HUES48 (cell line): ENCODE results near the gene GPR6.

Experiments
- H3K27ac ChIP-seq: one replicate; pipeline ENCODE4 v1.7.0; 2013; ENCODE audit warnings: low read depth, low read length, inconsistent platforms
- H3K27me3 ChIP-seq: 2 replicates; pipeline ENCODE4 v1.6.1; 2013; ENCODE audit warnings: mild to moderate bottlenecking, low read length; ENCODE audit not compliant: control insufficient read depth, insufficient read depth
- H3K36me3 ChIP-seq: 2 replicates; pipeline ENCODE4 v1.6.1; 2013; ENCODE audit warnings: low read length; ENCODE audit not compliant: control insufficient read depth, insufficient read depth
- H3K4me1 ChIP-seq: 2 replicates; pipeline ENCODE4 v1.6.1; 2013; ENCODE audit warnings: mild to moderate bottlenecking, low read length; ENCODE audit not compliant: control insufficient read depth, insufficient read depth
- H3K4me3 ChIP-seq: 2 replicates; pipeline ENCODE4 v1.5.1; 2013; ENCODE audit warnings: mild to moderate bottlenecking, low read depth, low read length
- H3K9ac ChIP-seq: 2 replicates; pipeline ENCODE4 v1.6.1; 2013; ENCODE audit warnings: mild to moderate bottlenecking, low read depth, low read length, moderate library complexity
- H3K9me3 ChIP-seq: 2 replicates; pipeline ENCODE4 v1.6.1; 2013; ENCODE audit warnings: low read length; ENCODE audit not compliant: control insufficient read depth, insufficient read depth

Gene GPR6

GRCh38 chr6:110002676-110003075 is 24.6 kb downstream of the GPR6 start:
- Histone ChIP-seq H3K27ac (no peak overlapping the region), H3K36me3 (no peaks in the 10 kb centered on the region), H3K27me3 (no peaks in the 10 kb centered on the region), H3K9ac (no peak overlapping the region), H3K9me3 (no peaks in the 10 kb centered on the region), H3K4me3 (no peak overlapping the region), H3K4me1 (no peaks in the 10 kb centered on the region)

- no peaks in the 10 kb centered on the region for H3K4me1 ChIP-seq
- no peak overlapping the region for H3K9ac ChIP-seq
- H3K36me3 ChIP-seq = no peaks in the 10 kb centered on the region
- no peak overlapping the region for H3K4me3 ChIP-seq
- H3K27ac ChIP-seq = no peak overlapping the region
- H3K27me3 ChIP-seq = no peaks in the 10 kb centered on the region
- no peaks in the 10 kb centered on the region for H3K9me3 ChIP-seq
Observed at GRCh38 chr6:110013386-110013785, 35.3 kb downstream of the GPR6 start.

DNA sequence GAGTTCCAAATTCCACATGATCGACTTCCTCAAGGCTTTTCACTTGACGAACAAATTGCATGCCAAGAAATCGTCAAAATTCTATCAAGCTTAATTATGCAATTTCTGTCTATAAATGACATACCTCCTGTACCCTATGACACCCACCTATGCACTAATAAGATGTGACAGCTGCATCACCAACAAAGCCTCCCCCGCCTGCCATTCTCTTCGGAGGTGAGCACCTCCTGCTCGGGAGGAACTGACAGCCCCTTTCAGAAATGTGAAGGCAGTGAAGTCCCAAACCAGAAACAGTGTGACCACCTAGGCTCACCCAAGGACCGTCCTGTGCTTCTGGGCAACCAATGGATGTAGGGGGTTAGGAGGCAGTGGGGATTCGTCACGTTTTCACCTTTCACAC is 37.1 kb downstream of the GPR6 start:
- H3K4me1 ChIP-seq = no peaks in the 10 kb centered on the region
- no peak overlapping the region for H3K27ac ChIP-seq
- no peaks in the 10 kb centered on the region for H3K27me3 ChIP-seq
- H3K9me3 ChIP-seq = no peaks in the 10 kb centered on the region
- no peaks in the 10 kb centered on the region for H3K36me3 ChIP-seq
- H3K4me3 ChIP-seq = no peak overlapping the region
- H3K9ac ChIP-seq = no peak overlapping the region

DNA sequence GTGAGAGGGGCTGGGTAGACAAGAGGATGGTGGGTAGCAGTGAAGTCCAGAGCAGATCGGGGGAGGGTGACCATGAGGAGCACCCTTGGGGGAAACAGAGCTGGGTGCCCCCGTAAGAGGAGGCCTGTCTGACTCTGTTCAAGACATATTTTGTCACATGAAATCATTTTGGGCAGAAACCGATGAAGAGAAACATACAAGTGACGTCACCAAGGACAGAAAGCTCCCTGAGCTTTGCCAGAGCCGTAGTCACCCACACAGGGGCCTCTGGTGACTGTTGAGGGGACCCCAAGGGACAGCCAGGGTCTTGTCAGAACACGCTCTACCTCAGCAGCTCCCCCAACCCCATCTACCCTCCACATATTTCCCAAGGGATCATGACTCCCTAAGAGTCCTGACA is 39.2 kb downstream of the GPR6 start:
- no peaks in the 10 kb centered on the region for H3K27me3 ChIP-seq
- H3K9ac ChIP-seq = no peak overlapping the region
- no peaks in the 10 kb centered on the region for H3K4me1 ChIP-seq
- H3K27ac ChIP-seq = no peak overlapping the region
- H3K36me3 ChIP-seq = no peaks in the 10 kb centered on the region
- H3K9me3 ChIP-seq = no peaks in the 10 kb centered on the region
- H3K4me3 ChIP-seq = no peak overlapping the region

DNA sequence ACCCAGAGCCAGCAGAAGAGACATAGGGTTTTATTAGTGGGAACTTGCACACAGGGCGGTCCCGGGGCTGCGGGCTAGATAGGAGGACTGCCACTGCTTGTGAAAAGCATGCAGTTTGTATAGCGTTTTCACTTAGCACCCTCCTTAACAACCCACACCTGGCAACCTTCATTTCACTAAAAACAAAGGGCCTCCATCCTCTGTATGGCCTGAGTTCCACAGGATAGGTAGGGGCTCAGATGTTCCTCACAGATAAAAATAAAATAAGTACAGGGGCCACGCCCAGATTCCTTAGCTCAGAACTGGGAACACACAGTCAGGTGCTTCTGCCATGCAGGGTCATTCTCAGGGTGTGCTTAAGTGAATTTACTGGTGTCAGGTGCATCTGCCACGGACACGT is 39.8 kb downstream of the GPR6 start:
- H3K27ac ChIP-seq = no peak overlapping the region
- H3K36me3 ChIP-seq = no peaks in the 10 kb centered on the region
- no peak overlapping the region for H3K4me3 ChIP-seq
- no peak overlapping the region for H3K9ac ChIP-seq
- no peaks in the 10 kb centered on the region for H3K27me3 ChIP-seq
- no peaks in the 10 kb centered on the region for H3K9me3 ChIP-seq
- no peaks in the 10 kb centered on the region for H3K4me1 ChIP-seq

DNA sequence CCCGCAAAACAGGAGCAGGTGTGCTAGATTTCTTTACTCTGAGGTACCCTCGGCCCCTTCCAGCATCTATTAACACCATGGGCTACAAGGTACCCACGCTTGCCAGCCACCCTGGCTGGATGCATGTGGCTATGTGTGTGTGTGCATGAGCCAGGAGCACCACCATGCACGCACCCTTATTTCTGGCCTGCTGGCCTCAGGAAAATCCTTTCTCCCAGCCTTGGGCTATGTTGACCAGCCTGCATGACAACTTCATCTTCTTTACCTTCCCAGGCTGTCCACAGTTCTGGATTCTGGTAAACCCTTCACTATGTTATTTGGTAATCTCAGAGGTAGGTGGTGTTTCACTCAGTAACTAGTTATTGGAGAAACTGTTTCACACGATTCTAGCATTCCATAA is 40.4 kb downstream of the GPR6 start:
- Histone ChIP-seq H3K4me3 (no peak overlapping the region), H3K36me3 (no peaks in the 10 kb centered on the region), H3K9me3 (no peaks in the 10 kb centered on the region), H3K4me1 (no peaks in the 10 kb centered on the region), H3K27ac (no peak overlapping the region), H3K27me3 (no peaks in the 10 kb centered on the region), H3K9ac (no peak overlapping the region)

- no peaks in the 10 kb centered on the region for H3K4me1 ChIP-seq
- no peak overlapping the region for H3K4me3 ChIP-seq
- H3K9me3 ChIP-seq = no peaks in the 10 kb centered on the region
- no peak overlapping the region for H3K9ac ChIP-seq
- H3K36me3 ChIP-seq = no peaks in the 10 kb centered on the region
- H3K27me3 ChIP-seq = no peaks in the 10 kb centered on the region
- no peak overlapping the region for H3K27ac ChIP-seq
Observed at GRCh38 chr6:110020888-110021287, 42.8 kb downstream of the GPR6 start.

GRCh38 chr6:110029144-110029543 is 51.0 kb downstream of the GPR6 start:
- H3K4me1 ChIP-seq = no peaks in the 10 kb centered on the region
- no peaks in the 10 kb centered on the region for H3K9me3 ChIP-seq
- no peak overlapping the region for H3K27ac ChIP-seq
- H3K9ac ChIP-seq = no peak overlapping the region
- H3K36me3 ChIP-seq = no peaks in the 10 kb centered on the region
- no peak overlapping the region for H3K4me3 ChIP-seq
- no peaks in the 10 kb centered on the region for H3K27me3 ChIP-seq
